Islet of Langerhans (tissue), 1 donor: ENCODE results near the gene CPEB4.

ENCODE experiments used
- FAIRE-seq: peaks from one replicate; lab custom pipeline; 2011; peaks lifted over from hg19 to GRCh38; lab: Jason Lieb, UNC

CPEB4 gene

GRCh38 chr5:173913686-173914321 is 25.7 kb downstream of the CPEB4 start:
- peak; percentile 79 for FAIRE-seq

- no peak for FAIRE-seq
These were observed 27.3 kb downstream of the CPEB4 start for GRCh38 chr5:173915310-173916014.

- FAIRE-seq: no peak
These were observed 28.1 kb downstream of the CPEB4 start for GRCh38 chr5:173916233-173916632.

- no peak for FAIRE-seq
These were observed 29.9 kb downstream of the CPEB4 start for GRCh38 chr5:173917788-173918786.

- no peak for FAIRE-seq
These were observed 31.3 kb downstream of the CPEB4 start for GRCh38 chr5:173919443-173919842.

- peak; percentile 90 for FAIRE-seq
These were observed 32.0 kb downstream of the CPEB4 start for GRCh38 chr5:173920024-173920753.

GRCh38 chr5:173920866-173921555 is 32.9 kb downstream of the CPEB4 start:
- no peak for FAIRE-seq

- FAIRE-seq: no peak
These were observed 34.4 kb downstream of the CPEB4 start for GRCh38 chr5:173922527-173922926.

- FAIRE-seq: no peak
These were observed 35.3 kb downstream of the CPEB4 start for GRCh38 chr5:173923218-173924095.

- no peak for FAIRE-seq
These were observed 36.8 kb downstream of the CPEB4 start for GRCh38 chr5:173924899-173925298.

GRCh38 chr5:173925449-173926071 is 37.4 kb downstream of the CPEB4 start:
- no peak for FAIRE-seq

- FAIRE-seq: peak; percentile 70
These were observed 38.2 kb downstream of the CPEB4 start for GRCh38 chr5:173926359-173926758.

GRCh38 chr5:173928871-173929574 is 40.9 kb downstream of the CPEB4 start:
- no peak for FAIRE-seq

GRCh38 chr5:173932695-173933139 is 44.6 kb downstream of the CPEB4 start:
- peak; percentile 89 for FAIRE-seq

GRCh38 chr5:173933901-173934300 is 45.8 kb downstream of the CPEB4 start:
- no peak for FAIRE-seq

- FAIRE-seq: no peak
These were observed 47.2 kb downstream of the CPEB4 start for GRCh38 chr5:173935396-173935795.

GRCh38 chr5:173940269-173940668 is 52.1 kb downstream of the CPEB4 start:
- no peak for FAIRE-seq

- peak; percentile 61 for FAIRE-seq
These were observed 53.0 kb downstream of the CPEB4 start for GRCh38 chr5:173941102-173941501.

- peak; percentile 5 for FAIRE-seq
These were observed 53.7 kb downstream of the CPEB4 start for GRCh38 chr5:173941758-173942401.
